ENCODE data around the gene SAMD3.

GRCh38 chr6:130138116-130138908 lies 84.4 kb downstream of the SAMD3 start:
- TF ChIP-seq BHLHE40 (IDR thresholded peaks at IDR 0.05; ENCODE audit: borderline replicate concordance) (no peak), SUZ12 (IDR thresholded peaks at IDR 0.05) (no peak), SP1 (IDR thresholded peaks at IDR 0.05) (no peak), FOXM1 (IDR thresholded peaks at IDR 0.05; ENCODE audit: borderline replicate concordance) (no peak)
- TF ChIP-seq, protein P1, sequence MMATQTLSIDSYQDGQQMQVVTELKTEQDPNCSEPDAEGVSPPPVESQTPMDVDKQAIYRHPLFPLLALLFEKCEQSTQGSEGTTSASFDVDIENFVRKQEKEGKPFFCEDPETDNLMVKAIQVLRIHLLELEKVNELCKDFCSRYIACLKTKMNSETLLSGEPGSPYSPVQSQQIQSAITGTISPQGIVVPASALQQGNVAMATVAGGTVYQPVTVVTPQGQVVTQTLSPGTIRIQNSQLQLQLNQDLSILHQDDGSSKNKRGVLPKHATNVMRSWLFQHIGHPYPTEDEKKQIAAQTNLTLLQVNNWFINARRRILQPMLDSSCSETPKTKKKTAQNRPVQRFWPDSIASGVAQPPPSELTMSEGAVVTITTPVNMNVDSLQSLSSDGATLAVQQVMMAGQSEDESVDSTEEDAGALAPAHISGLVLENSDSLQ (IDR thresholded peaks at IDR 0.05), result no peak
